GM12865 (cell line): ENCODE results near the gene ASIP.
"Not testable (repeated sequence)": the region's sequence is repeated elsewhere in the genome, so short reads cannot be mapped to it uniquely, and the experiment has no call there.

Experiments used
- DNase-seq: peaks from one replicate; pipeline ENCODE4 v3.0.0; 2010; ENCODE audit warnings: low read depth
- H3K4me3 ChIP-seq: 2 replicates; pipeline ENCODE4 v1.5.1; 2011; ENCODE audit warnings: mild to moderate bottlenecking, low read depth, low read length, control low read depth
- CTCF ChIP-seq: IDR thresholded peaks from 2 replicates; pipeline ENCODE4 v1.5.1; 2011; ENCODE audit warnings: low read length, control low read depth, low read depth, inconsistent platforms; ENCODE audit not compliant: insufficient read depth; ENCODE audit errors: missing control alignments

The ASIP gene

GRCh38 chr20:34243377-34243776 is 2.2 kb downstream of the ASIP start:
- no peak for DNase-seq
- H3K4me3 ChIP-seq: no peak overlapping the region
- TF ChIP-seq CTCF: no peak

- no peak overlapping the region for H3K4me3 ChIP-seq
- DNase-seq: no peak
- TF ChIP-seq CTCF: no peak
Measured at GRCh38 chr20:34246126-34246626, 5.0 kb downstream of the ASIP start.

GRCh38 chr20:34249291-34249690 is 8.1 kb downstream of the ASIP start:
- H3K4me3 ChIP-seq: no peak overlapping the region
- TF ChIP-seq CTCF: no peak
- peak; percentile 45 for DNase-seq

- DNase-seq: no peak
Measured at GRCh38 chr20:34250005-34250404, 8.8 kb downstream of the ASIP start.

GRCh38 chr20:34251619-34252018 is 10.4 kb downstream of the ASIP start:
- no peak for TF ChIP-seq CTCF
- no peak overlapping the region for H3K4me3 ChIP-seq
- DNase-seq: no peak

More at GRCh38 chr20:34250005-34250404, 8.8 kb downstream of the ASIP start:
- no peak for TF ChIP-seq CTCF
- no peak overlapping the region for H3K4me3 ChIP-seq

- DNase-seq, H3K4me3 ChIP-seq: not testable (repeated sequence)
Measured at GRCh38 chr20:34252431-34253086, 11.3 kb downstream of the ASIP start.

GRCh38 chr20:34254979-34255378 is 13.8 kb downstream of the ASIP start:
- no peak overlapping the region for H3K4me3 ChIP-seq
- no peak for TF ChIP-seq CTCF
- no peak for DNase-seq
